Astrocyte (in vitro differentiated cells and primary cell): ENCODE results near the gene RPL37A.

ENCODE experiments used
- CTCF ChIP-seq: IDR thresholded peaks from 2 replicates; pipeline ENCODE4 v1.5.1; 2011; ENCODE audit warnings: low read depth, mild to moderate bottlenecking, inconsistent platforms, low read length, moderate library complexity; ENCODE audit not compliant: insufficient read depth
- EZH2 ChIP-seq: IDR thresholded peaks from 2 replicates; pipeline ENCODE4 v1.6.1; 2012; ENCODE audit warnings: mild to moderate bottlenecking, low read length, inconsistent platforms; ENCODE audit not compliant: insufficient read depth

- TF ChIP-seq CTCF (no peak), EZH2 (no peak)
These were observed 38.7 kb downstream of the RPL37A start for GRCh38 chr2:216537366-216537765.
